ENCODE measurements around the gene ZNF311. TPM values are rescaled to one million over a fixed set of nuclear protein-coding genes. Genes with fewer than 3 reads are reported as not detected.
"Not testable (repeated sequence)": the region's sequence is repeated elsewhere in the genome, so short reads cannot be mapped to it uniquely, and the experiment has no call there.

The ZNF311 gene
- total and polyA plus RNA-seq, 2 of the 13 experiments (the other 11 are each of a cell fraction or from before 2014, with no cell fraction given), result not detected

DNA sequence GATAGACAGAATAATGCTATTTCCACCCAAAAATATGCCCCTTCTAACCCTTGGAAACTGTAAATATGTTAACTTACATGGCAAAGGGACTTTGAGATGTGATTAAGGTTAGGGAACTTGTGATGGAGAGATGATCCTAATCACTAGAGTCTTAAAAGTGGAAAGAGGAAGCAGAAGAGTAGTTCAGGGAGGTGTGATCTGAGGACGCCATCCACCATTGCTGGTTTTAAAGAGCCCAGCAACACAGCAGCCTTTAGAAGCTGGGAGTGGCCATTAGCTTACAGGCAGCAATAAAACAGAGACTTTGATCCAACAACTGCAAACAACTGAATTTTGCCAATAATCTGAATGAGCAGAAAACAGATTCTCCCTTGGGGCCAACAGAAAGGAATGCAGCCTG is 30.6 kb downstream of the ZNF311 start:
- intact Hi-C loops (cut with micrococcal nuclease; ENCODE audit: unreplicated experiment) (no loop called here), in situ Hi-C loops (cut with HindIII; ENCODE audit: extremely low pct_ligation_motif_present, low pct_unique_long_range_greater_than_20kb) (no loop called here)
- H2AFZ ChIP-seq (ENCODE audit: low read length), result peak overlapping the region; percentile 74
- peaks cover 38% of the 10 kb centered on the region for H3K4me1 ChIP-seq (ENCODE audit: insufficient read depth, low read length)
- H3K27me3 ChIP-seq (ENCODE audit: control insufficient read depth in 1 of 2, insufficient read depth in 2 of 2, low read length in 2 of 2), result no peaks in the 10 kb centered on the region
- no peak overlapping the region for H3K9ac ChIP-seq (ENCODE audit: insufficient read depth, low read depth, low read length)
- peak; percentile 59; the same call in 2 of the 3 replicates for ATAC-seq
- no peak for FAIRE-seq
- TF ChIP-seq, protein P1, sequence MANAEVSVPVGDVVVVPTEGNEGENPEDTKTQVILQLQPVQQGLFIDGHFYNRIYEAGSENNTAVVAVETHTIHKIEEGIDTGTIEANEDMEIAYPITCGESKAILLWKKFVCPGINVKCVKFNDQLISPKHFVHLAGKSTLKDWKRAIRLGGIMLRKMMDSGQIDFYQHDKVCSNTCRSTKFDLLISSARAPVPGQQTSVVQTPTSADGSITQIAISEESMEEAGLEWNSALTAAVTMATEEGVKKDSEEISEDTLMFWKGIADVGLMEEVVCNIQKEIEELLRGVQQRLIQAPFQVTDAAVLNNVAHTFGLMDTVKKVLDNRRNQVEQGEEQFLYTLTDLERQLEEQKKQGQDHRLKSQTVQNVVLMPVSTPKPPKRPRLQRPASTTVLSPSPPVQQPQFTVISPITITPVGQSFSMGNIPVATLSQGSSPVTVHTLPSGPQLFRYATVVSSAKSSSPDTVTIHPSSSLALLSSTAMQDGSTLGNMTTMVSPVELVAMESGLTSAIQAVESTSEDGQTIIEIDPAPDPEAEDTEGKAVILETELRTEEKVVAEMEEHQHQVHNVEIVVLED (CRISPR knock-in tag; IDR thresholded peaks at IDR 0.05; ENCODE audit: borderline replicate concordance), result 0 out of 2 replicates have a peak, but pooled peaks have one; percentile 9
- TF ChIP-seq ZIK1 (CRISPR knock-in tag; IDR thresholded peaks at IDR 0.05; ENCODE audit: borderline replicate concordance, low read depth), result no peak
- peak overlapping the region; percentile 23 for H3K27ac ChIP-seq (ENCODE audit: extremely low read length, insufficient read depth, low read length)
- no peaks in the 10 kb centered on the region for H3K79me2 ChIP-seq (ENCODE audit: insufficient read depth, low read length)
- CTCF ChIA-PET (ENCODE audit: low intra/inter-chr PET ratio, low total read pairs), result no interaction called here
- 82% methylated on average over 1 of the region's 1 CpG for WGBS (ENCODE audit: low lambda C conversion rate)
- H4K20me1 ChIP-seq (ENCODE audit: insufficient read depth, low read length), result no peaks in the 10 kb centered on the region
- 0 out of 2 replicates have a peak, but pooled peaks cover 1% of the 10 kb centered on the region for H3K9me3 ChIP-seq (ENCODE audit: low read length)
- H3K36me3 ChIP-seq (replicated peaks in 1 of 2; ENCODE audit: control insufficient read depth in 1 of 2, insufficient read depth in 2 of 2, low read length in 2 of 2), result no peaks in the 10 kb centered on the region
- POLR2A ChIA-PET, result no interaction called here
- DNase-seq (ENCODE audit: low spot score), result no peak
- no peak overlapping the region for H3K4me3 ChIP-seq (replicated peaks in 1 of 3; ENCODE audit: insufficient read depth in 1 of 3, low read depth in 2 of 3, low read length in 3 of 3)
- BruUV-seq (replicated peaks), result no TSS peak
- H3K4me2 ChIP-seq (ENCODE audit: low read depth, low read length), result peak overlapping the region; percentile 18; the same call in 1 of the 2 replicates

DNA sequence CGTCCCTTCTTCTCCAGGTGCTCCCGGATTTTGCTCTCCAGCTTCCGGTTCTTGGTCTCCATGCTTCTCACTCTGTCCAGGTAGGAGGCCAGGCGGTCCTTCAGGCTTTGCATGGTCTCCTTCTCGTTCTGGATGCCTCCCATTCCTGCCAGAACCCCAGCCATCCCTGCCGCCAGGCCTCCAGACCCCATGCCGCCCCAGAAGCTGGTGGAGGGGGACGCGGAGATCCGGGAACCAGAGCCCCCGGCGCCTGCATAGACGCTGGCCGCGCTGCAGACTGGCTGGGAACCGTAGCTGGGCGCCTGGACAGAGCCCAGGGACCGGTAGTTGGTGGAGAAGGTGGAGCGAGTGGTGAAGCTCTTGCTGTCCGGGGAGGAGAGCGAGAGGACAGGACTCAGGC is 35.1 kb downstream of the ZNF311 start:
- WGBS (ENCODE audit: low lambda C conversion rate), result 74% methylated on average over 21 of the region's 21 CpGs
- BruUV-seq (replicated peaks); in situ Hi-C loops (cut with HindIII; ENCODE audit: extremely low pct_ligation_motif_present, low pct_unique_long_range_greater_than_20kb); H2AFZ ChIP-seq (ENCODE audit: low read length); intact Hi-C loops (cut with micrococcal nuclease; ENCODE audit: unreplicated experiment); H3K4me3 ChIP-seq (replicated peaks in 1 of 3; ENCODE audit: insufficient read depth in 1 of 3, low read depth in 2 of 3, low read length in 3 of 3); H3K79me2 ChIP-seq (ENCODE audit: insufficient read depth, low read length); H3K9ac ChIP-seq (ENCODE audit: insufficient read depth, low read depth, low read length); ATAC-seq; H4K20me1 ChIP-seq (ENCODE audit: insufficient read depth, low read length); H3K27me3 ChIP-seq (ENCODE audit: control insufficient read depth in 1 of 2, insufficient read depth in 2 of 2, low read length in 2 of 2); FAIRE-seq; H3K4me2 ChIP-seq (ENCODE audit: low read depth, low read length); DNase-seq (ENCODE audit: low spot score); H3K27ac ChIP-seq (ENCODE audit: extremely low read length, insufficient read depth, low read length); H3K36me3 ChIP-seq (replicated peaks in 1 of 2; ENCODE audit: control insufficient read depth in 1 of 2, insufficient read depth in 2 of 2, low read length in 2 of 2); CTCF ChIA-PET (ENCODE audit: low intra/inter-chr PET ratio, low total read pairs): not testable (repeated sequence)
- Histone ChIP-seq H3K9me3 (ENCODE audit: low read length) (peaks cover 15% of the 10 kb centered on the region; the same call in 1 of the 2 replicates), H3K4me1 (ENCODE audit: insufficient read depth, low read length) (peaks cover 13% of the 10 kb centered on the region)
- POLR2A ChIA-PET, result interaction anchor here (1.2 to 1.3 kb wide), 2 partner anchors 11 to 46 kb away, joined by 3 to 4 read pairs; partner anchors contain the start of gene TRIM27
